ENCODE results near the gene PRCP. TPM values are rescaled to one million over a fixed set of nuclear protein-coding genes. Genes with fewer than 3 reads are reported as not detected.

PRCP gene
- total RNA-seq, 4 donors from 2014 or later = 12.5 to 56.9 (median 16.4) TPM

- no peak for TF ChIP-seq POLR2A (IDR thresholded peaks at IDR 0.05)
- no peak for TF ChIP-seq CTCF (IDR thresholded peaks at IDR 0.05)
- Histone ChIP-seq H3K4me1 (no peaks in the 10 kb centered on the region), H3K27me3 (no peaks in the 10 kb centered on the region), H3K36me3 (no peaks in the 10 kb centered on the region), H3K4me3 (no peak overlapping the region), H3K27ac (no peak overlapping the region), H3K9me3 (no peaks in the 10 kb centered on the region)
- no peak for DNase-seq
Observed at GRCh38 chr11:82818409-82819043, 81.7 kb downstream of the PRCP start.

DNA sequence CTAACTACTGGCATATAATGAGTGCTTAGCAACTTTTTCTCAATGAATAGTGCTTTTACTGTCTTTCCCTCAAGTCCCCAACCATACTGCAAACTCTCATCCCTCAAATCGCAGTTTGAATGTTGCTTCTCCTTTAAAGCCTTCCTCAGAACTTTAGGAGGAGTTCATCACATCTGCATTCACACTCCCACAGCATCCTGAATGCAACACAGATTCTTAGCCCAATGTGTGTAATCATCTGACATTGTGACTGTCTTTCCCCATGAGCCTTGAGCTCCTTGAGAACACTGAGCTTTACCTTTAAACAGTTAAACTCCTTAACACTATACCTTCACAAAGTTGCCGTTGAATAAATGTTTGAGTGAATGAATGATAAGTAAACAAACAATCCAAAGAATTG, 84.8 kb downstream of the PRCP start:
- Histone ChIP-seq H3K4me1 (no peaks in the 10 kb centered on the region), H3K27me3 (no peaks in the 10 kb centered on the region), H3K4me3 (no peak overlapping the region), H3K36me3 (no peaks in the 10 kb centered on the region), H3K9me3 (no peaks in the 10 kb centered on the region), H3K27ac (no peak overlapping the region)
- no peak for DNase-seq
- TF ChIP-seq CTCF (IDR thresholded peaks at IDR 0.05) = no peak
- TF ChIP-seq POLR2A (IDR thresholded peaks at IDR 0.05) = no peak

GRCh38 chr11:82814379-82814778, 85.9 kb downstream of the PRCP start:
- H3K4me3 ChIP-seq = no peak overlapping the region
- no peaks in the 10 kb centered on the region for H3K4me1 ChIP-seq
- no peak overlapping the region for H3K27ac ChIP-seq
- H3K36me3 ChIP-seq = no peaks in the 10 kb centered on the region
- DNase-seq = no peak
- TF ChIP-seq POLR2A (IDR thresholded peaks at IDR 0.05) (no peak), CTCF (IDR thresholded peaks at IDR 0.05) (no peak)
- H3K27me3 ChIP-seq = no peaks in the 10 kb centered on the region
- H3K9me3 ChIP-seq = no peaks in the 10 kb centered on the region

- H3K4me3 ChIP-seq = no peak overlapping the region
- H3K9me3 ChIP-seq = no peaks in the 10 kb centered on the region
- no peaks in the 10 kb centered on the region for H3K27me3 ChIP-seq
- H3K4me1 ChIP-seq = no peaks in the 10 kb centered on the region
- TF ChIP-seq POLR2A (IDR thresholded peaks at IDR 0.05) (no peak), CTCF (IDR thresholded peaks at IDR 0.05) (no peak)
- H3K36me3 ChIP-seq = no peaks in the 10 kb centered on the region
- H3K27ac ChIP-seq = no peak overlapping the region
- DNase-seq = no peak
Observed at GRCh38 chr11:82811369-82811768, 88.9 kb downstream of the PRCP start.

DNA sequence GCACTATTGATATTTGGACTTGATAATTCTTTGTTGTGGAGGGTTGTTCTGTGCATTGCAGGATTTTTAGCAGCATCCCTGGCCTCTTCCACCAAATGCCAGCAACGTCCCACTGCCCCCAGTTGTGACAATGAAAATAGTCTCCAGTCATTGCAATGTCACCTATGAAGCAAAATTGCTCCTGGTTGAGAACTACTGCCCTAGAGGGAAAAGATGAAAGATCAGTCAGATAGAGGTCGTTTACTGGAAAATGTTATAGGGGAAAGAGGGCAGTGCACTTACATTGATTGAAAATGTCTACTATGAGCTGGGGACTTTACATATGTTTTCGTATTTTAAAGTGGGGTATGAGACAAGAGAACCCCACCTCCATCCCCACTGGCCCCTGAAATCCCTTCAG, 89.5 kb downstream of the PRCP start:
- Histone ChIP-seq H3K36me3 (no peaks in the 10 kb centered on the region), H3K4me3 (no peak overlapping the region), H3K27ac (no peak overlapping the region), H3K4me1 (no peaks in the 10 kb centered on the region), H3K9me3 (no peaks in the 10 kb centered on the region), H3K27me3 (no peaks in the 10 kb centered on the region)
- TF ChIP-seq POLR2A (IDR thresholded peaks at IDR 0.05) (no peak), CTCF (IDR thresholded peaks at IDR 0.05) (no peak)
- no peak for DNase-seq

GRCh38 chr11:82810326-82810725, 89.9 kb downstream of the PRCP start:
- H3K27ac ChIP-seq = no peak overlapping the region
- no peak overlapping the region for H3K4me3 ChIP-seq
- TF ChIP-seq POLR2A (IDR thresholded peaks at IDR 0.05) (no peak), CTCF (IDR thresholded peaks at IDR 0.05) (no peak)
- H3K9me3 ChIP-seq = no peaks in the 10 kb centered on the region
- no peaks in the 10 kb centered on the region for H3K36me3 ChIP-seq
- H3K4me1 ChIP-seq = no peaks in the 10 kb centered on the region
- no peaks in the 10 kb centered on the region for H3K27me3 ChIP-seq
- no peak for DNase-seq

All from Peyer's patch (tissue), 4 donors.